Hepatic stellate cell (primary cell): Measurements from ENCODE around the gene CAPS.
"Not testable (repeated sequence)": the region's sequence is repeated elsewhere in the genome, so short reads cannot be mapped to it uniquely, and the experiment has no call there.

Experiments
- DNase-seq: peaks from one replicate; pipeline ENCODE4 v3.0.0; 2011; ENCODE audit warnings: low spot score

Gene CAPS

GRCh38 chr19:5957170-5957569, 43.1 kb downstream of the CAPS start:
- no peak for DNase-seq

GRCh38 chr19:5958074-5958850, 44.2 kb downstream of the CAPS start:
- no peak for DNase-seq

GRCh38 chr19:5958851-5959122, 44.7 kb downstream of the CAPS start:
- DNase-seq: no peak

DNA sequence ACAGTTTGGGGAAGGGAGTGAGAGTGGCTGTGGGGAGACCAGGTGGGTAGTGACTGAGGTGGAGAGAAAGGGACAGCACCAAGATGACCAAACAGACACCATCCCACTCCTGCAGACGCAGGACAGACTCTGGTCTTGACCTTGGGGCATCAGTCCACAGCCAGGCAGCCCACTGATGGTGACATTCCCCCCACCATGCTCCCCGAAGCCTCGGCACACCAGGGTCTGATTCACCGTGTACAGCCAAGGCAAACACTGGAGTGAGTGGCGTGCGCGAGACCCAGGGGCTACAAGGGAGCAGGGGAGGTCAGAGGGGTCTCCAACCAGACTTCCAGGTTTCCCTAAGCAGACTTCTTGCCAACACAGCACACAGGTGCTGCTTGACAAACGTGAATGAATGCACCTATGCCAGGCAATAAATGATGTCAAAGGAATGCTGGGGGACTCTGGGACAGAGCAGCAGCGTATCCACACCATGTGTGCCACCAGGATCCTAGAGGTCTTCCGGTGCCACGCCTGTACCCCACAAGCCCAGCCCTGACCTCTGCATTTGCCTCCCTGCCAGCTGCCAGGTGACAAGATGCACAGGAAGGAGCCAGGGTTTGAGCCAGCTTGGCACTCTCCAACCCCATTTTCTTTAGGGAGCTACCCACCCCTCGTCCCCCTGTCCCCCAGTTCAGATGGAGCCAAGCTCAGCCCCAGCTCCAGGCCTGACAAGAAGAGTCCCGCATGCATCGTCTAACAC, 45.4 kb downstream of the CAPS start:
- no peak for DNase-seq

- no peak for DNase-seq
These were observed 46.2 kb downstream of the CAPS start for GRCh38 chr19:5960005-5961001.

- DNase-seq: not testable (repeated sequence)
These were observed 47.6 kb downstream of the CAPS start for GRCh38 chr19:5961641-5961968.

- DNase-seq: peak; percentile 64
These were observed 48.2 kb downstream of the CAPS start for GRCh38 chr19:5961969-5962945.

DNA sequence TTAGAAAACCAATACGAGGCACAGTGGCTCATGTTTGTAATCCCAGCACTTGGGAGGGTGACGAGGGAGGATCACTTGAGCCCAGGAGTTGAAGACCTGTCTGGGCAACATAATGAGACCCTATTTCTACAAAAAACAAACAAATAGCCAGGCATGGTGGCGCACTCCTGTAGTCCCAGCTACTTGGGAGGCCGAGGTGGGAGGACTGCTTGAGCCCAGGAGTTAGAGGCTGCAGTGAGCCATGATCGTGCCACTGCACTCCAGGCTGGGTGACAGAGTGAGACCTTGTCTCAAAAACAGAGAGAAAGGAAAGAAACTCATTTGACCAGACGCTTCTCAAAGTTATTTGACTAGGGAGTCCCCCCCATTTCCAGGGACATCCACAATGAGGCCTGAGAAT, 49.2 kb downstream of the CAPS start:
- not testable (repeated sequence) for DNase-seq

DNA sequence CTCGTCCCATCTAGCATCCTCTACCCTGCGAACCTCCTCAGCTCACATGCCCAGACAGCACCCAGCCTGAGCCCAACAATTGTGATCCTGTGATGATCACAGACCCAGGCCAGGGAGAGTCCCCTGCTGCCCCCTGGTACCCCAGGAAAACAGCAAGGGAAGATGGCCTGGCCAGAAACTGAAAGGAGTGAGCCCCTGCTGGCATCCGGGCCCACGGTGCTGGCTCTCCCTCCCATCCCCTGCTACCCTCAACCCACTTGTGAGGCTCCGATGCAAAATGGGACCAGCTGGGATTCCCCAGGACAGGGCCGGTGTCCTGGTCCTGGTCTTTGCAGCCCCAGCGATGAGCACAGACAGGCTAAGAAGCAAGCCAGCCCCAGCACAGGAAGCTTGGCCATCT, 49.8 kb downstream of the CAPS start:
- DNase-seq: no peak

DNA sequence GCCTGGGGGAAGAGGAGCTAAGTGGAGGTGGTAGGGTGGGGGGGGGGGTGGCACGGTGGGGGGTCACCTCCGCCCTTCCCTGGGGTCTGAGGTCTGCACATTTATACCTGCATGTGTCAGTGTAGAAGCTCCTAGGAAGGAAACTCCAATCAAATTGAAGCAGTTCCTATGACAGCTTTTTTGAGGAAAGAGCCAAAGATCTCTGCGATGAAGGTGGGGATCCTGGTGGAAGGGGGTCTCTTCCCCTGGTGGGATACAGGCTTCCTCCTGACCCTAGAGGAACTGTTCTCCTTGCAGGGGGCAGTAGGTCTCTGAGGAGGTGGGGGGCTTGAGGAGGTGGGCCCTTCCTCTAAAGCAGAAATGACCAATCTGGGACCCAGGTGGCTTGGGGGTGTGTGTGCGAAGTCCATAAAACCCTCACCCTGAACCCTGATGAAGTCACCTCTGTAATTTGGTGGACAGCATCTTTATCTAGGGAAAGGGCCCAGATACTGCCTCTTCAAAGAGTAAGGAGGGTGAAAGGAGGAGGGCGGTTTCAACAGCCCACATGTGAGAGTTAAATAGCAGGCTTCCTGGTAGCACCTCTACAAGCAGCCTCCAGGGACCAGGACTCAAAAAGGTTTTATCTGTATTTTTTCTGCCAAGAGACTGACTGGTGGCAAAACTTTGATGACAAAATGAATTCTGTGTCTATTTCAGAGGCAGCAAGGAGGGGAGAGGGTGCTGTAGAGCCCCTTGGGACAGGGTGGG, 50.9 kb downstream of the CAPS start:
- no peak for DNase-seq
